Naive thymus-derived CD4-positive, alpha-beta T cell (primary cell): ENCODE measurements around the gene SHQ1. TPM values are rescaled to one million over a fixed set of nuclear protein-coding genes. Genes with fewer than 3 reads are reported as not detected.
A peak's percentile ranks its signal among the peaks of the same experiment; 100 is the strongest.

ENCODE experiments used
- ATAC-seq: fragments of 150-1000 bp; cut with Tn5 transposase; 2 replicates; pipeline ENCODE4 v1.10.0; 2021; ENCODE audit warnings: mild to moderate bottlenecking, moderate library complexity
- CTCF ChIA-PET: fragments of 350-600 bp; sonication (Branson Sonifier 250); formaldehyde crosslinking; loops from one replicate; lab custom pipeline; 2021; ENCODE audit warnings: antibody characterized with exemption; lab: Charles Lee
- POLR2A ChIA-PET: fragments of 350-600 bp; sonication (Branson Sonifier 250); formaldehyde crosslinking; loops from one replicate; lab custom pipeline; 2021; ENCODE audit warnings: antibody characterized with exemption, inconsistent platforms; lab: Charles Lee
- DNase-seq, 9 donors: peaks; one replicate each; pipeline versions ENCODE4 v3.0.0 to v3.0.0-alpha.2; 2020 to 2022; ENCODE audit warnings: mixed read lengths in 1 of 9
- H3K27ac ChIP-seq: one replicate; pipeline ENCODE4 v1.7.0; 2013; ENCODE audit warnings: mild to moderate bottlenecking, low read depth, low read length, moderate library complexity
- H3K27me3 ChIP-seq, 2 donors: one replicate each; pipeline ENCODE4 v1.7.0; 2013; ENCODE audit warnings: low read length in 2 of 2, mild to moderate bottlenecking in 2 of 2, moderate library complexity in 2 of 2; ENCODE audit not compliant: control insufficient read depth in 2 of 2, insufficient read depth in 2 of 2
- H3K36me3 ChIP-seq, 3 experiments: 1 replicate in 2 of 3; 2 replicates in 1 of 3; pipeline ENCODE4 v1.7.0; 2013; ENCODE audit warnings: low read length in 3 of 3, mild to moderate bottlenecking in 3 of 3, moderate library complexity in 1 of 3; ENCODE audit not compliant: insufficient read depth in 3 of 3, control insufficient read depth in 2 of 3
- H3K4me1 ChIP-seq, 2 donors: one replicate each; pipeline ENCODE4 v1.7.0; 2013; ENCODE audit warnings: low read length in 2 of 2, mild to moderate bottlenecking in 2 of 2, moderate library complexity in 1 of 2; ENCODE audit not compliant: control insufficient read depth in 2 of 2, insufficient read depth in 2 of 2
- H3K4me3 ChIP-seq: 2 replicates; pipeline ENCODE4 v1.7.0; 2013; ENCODE audit warnings: mild to moderate bottlenecking, low read length
- H3K9me3 ChIP-seq, 3 experiments: 1 replicate in 2 of 3; 2 replicates in 1 of 3; pipeline ENCODE4 v1.7.0; 2013; ENCODE audit warnings: low read length in 3 of 3; ENCODE audit not compliant: control insufficient read depth in 2 of 3
- H3K27ac Mint-ChIP-seq, 9 donors: one replicate each; pipeline ENCODE4 v1.8.0; 2020 to 2022; ENCODE audit warnings: mixed read lengths in 9 of 9, mild to moderate bottlenecking in 8 of 9, moderate library complexity in 5 of 9, inconsistent platforms in 2 of 9
- H3K27me3 Mint-ChIP-seq, 5 donors: one replicate each; pipeline ENCODE4 v1.8.0; 2021 to 2022; ENCODE audit warnings: mixed read lengths in 5 of 5, mild to moderate bottlenecking in 1 of 5
- H3K36me3 Mint-ChIP-seq, 5 donors: one replicate each; pipeline ENCODE4 v1.8.0; 2020 to 2022; ENCODE audit warnings: mixed read lengths in 5 of 5, mild to moderate bottlenecking in 3 of 5, inconsistent platforms in 1 of 5
- H3K4me1 Mint-ChIP-seq, 7 donors: one replicate each; pipeline ENCODE4 v1.8.0; 2020 to 2022; ENCODE audit warnings: mixed read lengths in 7 of 7, mild to moderate bottlenecking in 3 of 7, inconsistent platforms in 1 of 7
- H3K4me3 Mint-ChIP-seq, 10 donors: one replicate each; pipeline ENCODE4 v1.8.0; 2020 to 2022; ENCODE audit warnings: mild to moderate bottlenecking in 10 of 10, mixed read lengths in 10 of 10, moderate library complexity in 6 of 10, inconsistent platforms in 2 of 10
- H3K9me3 Mint-ChIP-seq, 11 donors: one replicate each; pipeline ENCODE4 v1.8.0; 2020 to 2022; ENCODE audit warnings: mixed read lengths in 11 of 11, mild to moderate bottlenecking in 4 of 11, inconsistent platforms in 1 of 11, moderate library complexity in 1 of 11
- intact Hi-C, 2 donors: fragments of 100-400 bp; cut with micrococcal nuclease; formaldehyde crosslinking; loops; one replicate each; pipeline ENCODE4 v1.15.1; 2023
- polyA plus RNA-seq, 2 donors: library from polyadenylated mRNA; unstranded; fragments of 300-500 nt; fragmentation: Illumina TruSeq; gene quantifications; one replicate each; pipeline ENCODE4 v1.2.3, GENCODE V29; 2021
- total RNA-seq, 6 experiments: library from RNA in 5 of 6; stranded (reverse) in 5 of 6; gene quantifications; 1 replicate in 5 of 6; 2 replicates in 1 of 6; pipeline ENCODE4 v1.2.3 and lab custom pipeline; 2021 to 2026

SHQ1 gene
- total and polyA plus RNA-seq, 7 experiments from 2014 or later = 14.1 to 34.3 (median 24.5) TPM

DNA sequence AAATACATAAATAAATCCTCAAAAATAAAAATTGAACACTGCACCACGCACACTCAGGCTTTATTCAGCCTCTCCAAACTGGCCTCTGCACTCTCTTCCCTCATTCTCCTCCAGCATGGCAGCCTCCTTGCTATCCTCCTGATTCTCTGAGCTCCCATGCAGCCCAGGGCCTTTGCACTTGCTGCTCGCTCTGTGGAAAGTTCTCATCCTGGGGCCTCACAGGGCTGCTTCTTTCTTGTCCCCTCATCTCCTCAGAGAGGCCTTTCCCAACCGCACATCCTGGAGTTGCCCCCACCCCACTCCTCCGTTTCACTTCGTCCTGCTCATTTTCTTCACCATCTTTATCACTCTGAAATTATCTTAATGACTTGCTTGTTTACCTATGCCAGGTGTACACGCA lies 123.0 kb downstream of the SHQ1 start:
- ChIA-PET POLR2A (interaction anchor here (2.0 kb wide), 1 partner anchor 14 kb away, joined by 8 read pairs; no protein-coding TSS in a partner anchor), CTCF (no interaction called here)
- Mint-ChIP-seq H3K4me3 (no peak overlapping the region), H3K27ac (no peak overlapping the region), H3K9me3 (peaks cover 0 to 5% (median 0%) of the 10 kb centered on the region in 11 donors), H3K4me1 (peaks cover 0 to 9% (median 6%) of the 10 kb centered on the region in 7 donors), H3K27me3 (no peaks in the 10 kb centered on the region), H3K36me3 (no peaks in the 10 kb centered on the region)
- Histone ChIP-seq H3K27me3 (no peaks in the 10 kb centered on the region), H3K36me3 (no peaks in the 10 kb centered on the region), H3K4me1 (no peaks in the 10 kb centered on the region), H3K27ac (no peak overlapping the region), H3K4me3 (no peak overlapping the region), H3K9me3 (no peaks in the 10 kb centered on the region)
- intact Hi-C loops = no loop called here
- DNase-seq (no peak), ATAC-seq (no peak)

DNA sequence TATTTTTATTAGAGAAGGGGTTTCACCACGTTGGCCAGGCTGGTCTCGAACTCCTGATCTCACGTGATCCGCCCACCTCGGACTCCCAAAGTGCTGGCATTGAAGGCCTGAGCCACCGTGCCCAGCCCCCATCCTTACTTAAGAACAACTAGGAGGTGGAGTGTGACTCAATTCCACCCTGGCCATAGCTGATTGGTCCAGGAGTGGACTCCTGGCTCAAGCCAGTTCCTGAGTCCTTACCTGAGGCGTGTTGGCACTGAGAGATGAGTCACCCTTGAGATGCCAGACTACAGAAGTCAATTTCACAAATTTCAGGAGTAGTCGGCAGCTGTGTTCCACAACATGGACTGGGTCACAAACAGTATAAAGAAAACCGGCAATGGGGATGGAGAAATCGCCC lies 124.2 kb downstream of the SHQ1 start:
- DNase-seq (no peak), ATAC-seq (no peak)
- no peaks in the 10 kb centered on the region for H3K36me3 ChIP-seq
- no peaks in the 10 kb centered on the region for H3K27me3 ChIP-seq
- H3K9me3 ChIP-seq = no peaks in the 10 kb centered on the region
- intact Hi-C loops = loop anchor here in 1 of 2 donors (5.0 kb wide), 1 partner anchor 38 kb away; no protein-coding TSS in a partner anchor
- Mint-ChIP-seq H3K27ac (no peak overlapping the region), H3K4me1 (peaks cover 0 to 9% (median 6%) of the 10 kb centered on the region in 7 donors), H3K27me3 (no peaks in the 10 kb centered on the region), H3K9me3 (peaks cover 0 to 5% (median 0%) of the 10 kb centered on the region in 11 donors), H3K36me3 (no peaks in the 10 kb centered on the region), H3K4me3 (no peak overlapping the region)
- H3K4me3 ChIP-seq = no peak overlapping the region
- no peaks in the 10 kb centered on the region for H3K4me1 ChIP-seq
- CTCF ChIA-PET = interaction anchor here (0.6 kb wide), 1 partner anchor 14 kb away, joined by 3 read pairs; no protein-coding TSS in a partner anchor
- no peak overlapping the region for H3K27ac ChIP-seq
- POLR2A ChIA-PET = interaction anchor here (0.6 kb wide), 1 partner anchor 126 kb away, joined by 3 read pairs; no protein-coding TSS in a partner anchor

DNA sequence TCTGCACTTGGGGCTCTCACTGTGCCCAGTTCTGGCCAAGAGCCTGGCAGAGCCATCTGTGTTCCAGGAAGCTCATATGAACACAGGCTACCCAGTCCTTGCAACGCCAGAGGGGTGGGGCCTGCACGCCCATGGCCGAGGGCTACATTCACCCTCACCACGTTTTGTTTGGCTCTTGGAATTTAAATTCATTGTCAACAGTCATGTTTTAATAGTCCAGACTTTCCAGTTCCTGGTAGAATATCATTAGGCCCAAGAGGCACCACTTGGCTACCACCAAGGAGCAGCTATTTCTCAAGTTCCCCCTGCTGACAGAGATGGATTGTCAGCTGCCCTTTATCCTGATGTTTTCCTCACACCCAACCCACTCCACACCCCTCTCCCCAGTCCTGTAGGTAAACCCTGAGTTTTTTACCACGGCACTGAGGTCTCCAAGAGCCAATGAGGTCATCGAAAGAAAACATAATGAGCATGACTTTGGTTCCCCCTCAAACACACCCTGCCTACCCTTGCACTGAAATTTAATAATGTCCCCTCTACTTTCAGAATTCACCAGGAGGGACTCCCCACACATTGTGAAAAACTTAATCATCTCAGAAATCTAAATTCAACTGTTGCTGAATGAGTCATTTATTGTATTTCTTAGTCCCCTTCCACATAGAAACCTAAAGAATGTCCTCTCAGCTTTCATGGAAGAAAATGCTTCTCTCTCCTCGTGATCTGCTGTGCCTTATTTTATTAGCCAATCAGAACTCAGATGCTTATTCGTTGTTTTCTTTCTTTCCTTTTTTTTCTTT lies 125.1 kb downstream of the SHQ1 start:
- Mint-ChIP-seq H3K9me3 (peaks cover 0 to 5% (median 0%) of the 10 kb centered on the region in 11 donors), H3K4me3 (no peak overlapping the region), H3K36me3 (no peaks in the 10 kb centered on the region), H3K27ac (no peak overlapping the region), H3K4me1 (peaks cover 0 to 9% (median 6%) of the 10 kb centered on the region in 7 donors), H3K27me3 (no peaks in the 10 kb centered on the region)
- Histone ChIP-seq H3K4me1 (no peaks in the 10 kb centered on the region), H3K4me3 (no peak overlapping the region), H3K9me3 (no peaks in the 10 kb centered on the region), H3K27me3 (no peaks in the 10 kb centered on the region), H3K36me3 (no peaks in the 10 kb centered on the region), H3K27ac (no peak overlapping the region)
- DNase-seq (no peak), ATAC-seq (no peak)
- intact Hi-C loops = loop anchor here in 1 of 2 donors (5.0 kb wide), 1 partner anchor 39 kb away; no protein-coding TSS in a partner anchor
- ChIA-PET CTCF (interaction anchor here (0.6 to 1.0 kb wide), 3 partner anchors 10 to 57 kb away, joined by 3 read pairs; no protein-coding TSS in a partner anchor), POLR2A (no interaction called here)

DNA sequence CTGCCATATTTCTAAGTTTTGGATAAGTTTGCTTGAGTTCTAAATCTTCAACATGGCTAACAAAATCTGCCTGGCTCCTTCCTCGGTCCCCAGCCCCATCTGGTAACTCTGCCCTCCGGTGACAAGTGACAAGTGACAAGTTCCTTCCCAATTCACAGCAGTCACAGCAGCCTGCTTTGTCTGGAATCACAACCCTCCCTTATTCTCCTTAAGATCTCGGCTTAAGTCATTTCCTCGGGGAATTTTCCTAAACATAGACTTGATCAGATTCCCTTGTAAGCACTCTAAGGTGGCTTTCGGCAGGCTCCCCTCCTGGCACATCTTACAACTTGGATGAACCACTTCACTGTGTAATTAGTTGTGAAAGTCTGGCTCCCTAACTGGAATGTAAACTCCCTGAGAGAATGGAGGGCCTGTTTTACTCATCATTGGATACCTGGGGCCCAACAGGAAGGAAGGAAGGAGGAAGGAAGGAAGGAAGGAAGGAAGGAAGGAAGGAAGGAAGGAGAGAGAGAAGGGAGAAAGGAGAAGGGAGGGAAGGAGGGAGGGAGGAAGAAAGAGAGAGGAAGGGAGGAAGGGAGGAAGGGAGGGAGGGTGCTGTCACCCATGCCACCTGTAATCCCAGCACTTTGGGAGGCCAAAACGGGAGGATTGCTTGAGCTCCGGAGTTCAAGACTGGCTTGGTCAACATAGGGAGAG lies 126.4 kb downstream of the SHQ1 start:
- H3K4me1 ChIP-seq = no peaks in the 10 kb centered on the region
- H3K4me3 ChIP-seq = no peak overlapping the region
- intact Hi-C loops = loop anchor here in 1 of 2 donors (5.0 kb wide), 1 partner anchor 40 kb away; no protein-coding TSS in a partner anchor
- POLR2A ChIA-PET = no interaction called here
- H3K9me3 Mint-ChIP-seq = peaks cover 0 to 5% (median 0%) of the 10 kb centered on the region in 11 donors
- peaks cover 0 to 8% (median 0%) of the 10 kb centered on the region in 5 donors for H3K36me3 Mint-ChIP-seq
- ATAC-seq (no peak), DNase-seq (no peak)
- no peaks in the 10 kb centered on the region for H3K36me3 ChIP-seq
- H3K27ac Mint-ChIP-seq = peak overlapping the region in 1 of 9 donors; percentile 13
- no peak overlapping the region for H3K4me3 Mint-ChIP-seq
- H3K4me1 Mint-ChIP-seq = peaks cover 0 to 9% (median 6%) of the 10 kb centered on the region in 7 donors
- CTCF ChIA-PET = no interaction called here
- no peaks in the 10 kb centered on the region for H3K9me3 ChIP-seq
- peaks cover 0 to 4% (median 0%) of the 10 kb centered on the region in 5 donors for H3K27me3 Mint-ChIP-seq
- H3K27ac ChIP-seq = no peak overlapping the region
- H3K27me3 ChIP-seq = no peaks in the 10 kb centered on the region

DNA sequence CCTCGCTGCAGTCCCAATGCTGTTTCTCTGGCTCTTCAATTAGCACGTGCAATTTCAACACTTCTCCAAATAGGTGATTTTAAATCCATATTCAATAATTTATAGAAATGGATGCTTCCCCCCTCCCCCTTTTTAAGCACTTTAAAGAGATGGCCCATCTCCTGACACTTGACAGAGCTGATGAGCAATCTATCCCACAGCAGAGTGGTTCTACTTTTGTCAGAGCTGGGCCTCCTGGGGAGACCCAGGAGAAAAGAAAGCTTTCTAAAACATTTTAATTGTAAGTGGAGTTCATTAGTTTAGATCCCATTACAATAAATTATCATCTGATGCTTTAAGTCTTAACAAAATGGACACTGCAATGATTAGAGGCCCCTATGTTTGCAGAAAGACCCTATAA lies 127.7 kb downstream of the SHQ1 start:
- ChIA-PET CTCF (no interaction called here), POLR2A (interaction anchor here (0.7 to 1.9 kb wide), 2 partner anchors 18 to 131 kb away, joined by 3 to 6 read pairs; no protein-coding TSS in a partner anchor)
- peaks cover 0 to 4% (median 0%) of the 10 kb centered on the region in 5 donors for H3K27me3 Mint-ChIP-seq
- Histone ChIP-seq H3K9me3 (no peaks in the 10 kb centered on the region), H3K27ac (no peak overlapping the region), H3K27me3 (no peaks in the 10 kb centered on the region), H3K4me3 (no peak overlapping the region), H3K4me1 (no peaks in the 10 kb centered on the region), H3K36me3 (no peaks in the 10 kb centered on the region)
- H3K27ac Mint-ChIP-seq = no peak overlapping the region
- H3K9me3 Mint-ChIP-seq = peaks cover 0 to 11% (median 3%) of the 10 kb centered on the region in 11 donors
- peaks cover 0 to 9% (median 5%) of the 10 kb centered on the region in 7 donors for H3K4me1 Mint-ChIP-seq
- no peak overlapping the region for H3K4me3 Mint-ChIP-seq
- DNase-seq = no peak
- peaks cover 0 to 8% (median 0%) of the 10 kb centered on the region in 5 donors for H3K36me3 Mint-ChIP-seq
- intact Hi-C loops = loop anchor here in 1 of 2 donors (5.0 kb wide), 1 partner anchor 42 kb away; no protein-coding TSS in a partner anchor
- ATAC-seq = no peak

DNA sequence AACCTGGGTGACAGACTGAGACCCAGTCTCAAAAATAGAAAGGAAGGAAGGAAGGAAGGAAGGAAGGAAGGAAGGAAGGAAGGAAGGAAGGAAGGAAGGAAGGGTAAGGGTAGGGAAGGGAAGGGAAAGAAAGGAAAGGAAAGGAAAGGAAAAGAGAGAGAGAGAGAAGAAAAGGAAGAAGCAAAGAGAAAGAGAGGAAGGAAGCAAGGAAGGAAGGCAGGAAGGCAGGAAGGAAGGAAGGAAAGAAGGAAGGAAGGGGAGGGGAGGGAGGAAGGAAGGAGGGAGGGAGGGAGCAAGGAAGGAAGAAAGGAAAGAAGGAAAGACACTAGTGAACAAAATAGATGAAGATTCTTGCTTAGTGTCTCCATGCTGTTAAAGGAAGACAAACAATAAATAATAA lies 129.1 kb downstream of the SHQ1 start:
- CTCF ChIA-PET = no interaction called here
- H3K27ac Mint-ChIP-seq = no peak overlapping the region

More for the DNA sequence above, 129.1 kb downstream of the SHQ1 start:
- Mint-ChIP-seq H3K27me3 (peaks cover 0 to 4% (median 0%) of the 10 kb centered on the region in 5 donors), H3K4me3 (no peak overlapping the region), H3K4me1 (peaks cover 0 to 9% (median 5%) of the 10 kb centered on the region in 7 donors), H3K36me3 (peaks cover 0 to 15% (median 4%) of the 10 kb centered on the region in 5 donors), H3K9me3 (peaks cover 0 to 22% (median 8%) of the 10 kb centered on the region in 11 donors)
- ATAC-seq (no peak), DNase-seq (no peak)
- no peak overlapping the region for H3K4me3 ChIP-seq
- no peak overlapping the region for H3K27ac ChIP-seq
- no peaks in the 10 kb centered on the region for H3K36me3 ChIP-seq
- no peaks in the 10 kb centered on the region for H3K27me3 ChIP-seq
- H3K9me3 ChIP-seq = no peaks in the 10 kb centered on the region
- intact Hi-C loops = no loop called here
- POLR2A ChIA-PET = no interaction called here
- H3K4me1 ChIP-seq = no peaks in the 10 kb centered on the region
